ENCODE results near the gene GNA14. TPM values are rescaled to one million over a fixed set of nuclear protein-coding genes. Genes with fewer than 3 reads are reported as not detected.

The GNA14 gene
- total RNA-seq, 6 experiments from 2014 or later, result 2.3 to 4.2 (median 3.8) TPM

GRCh38 chr9:77599492-77599891 is 48.6 kb downstream of the GNA14 start:
- no peaks in the 10 kb centered on the region for H3K9me3 ChIP-seq
- H3K27ac ChIP-seq, result no peak overlapping the region

GRCh38 chr9:77598991-77599390 is 49.1 kb downstream of the GNA14 start:
- Histone ChIP-seq H3K4me3 (no peak overlapping the region), H3K27me3 (no peaks in the 10 kb centered on the region), H3K4me1 (no peaks in the 10 kb centered on the region), H3K36me3 (no peaks in the 10 kb centered on the region), H3K27ac (no peak overlapping the region), H3K9me3 (no peaks in the 10 kb centered on the region)
- no peak for TF ChIP-seq POLR2A (IDR thresholded peaks at IDR 0.05)
- TF ChIP-seq CTCF (IDR thresholded peaks at IDR 0.05), result no peak
- intact Hi-C loops (cut with DNase I), result no loop called here
- DNase-seq, result no peak
- 49% methylated on average over 3 of the region's 3 CpGs for WGBS (ENCODE audit: insufficient coverage, low coverage, low lambda C conversion rate, missing lambda C conversion rate)
- no peak for ATAC-seq

More at GRCh38 chr9:77599492-77599891, 48.6 kb downstream of the GNA14 start:
- H3K27me3 ChIP-seq, result no peaks in the 10 kb centered on the region
- WGBS (ENCODE audit: insufficient coverage, low coverage, low lambda C conversion rate, missing lambda C conversion rate), result 87% methylated on average over 8 of the region's 8 CpGs
- no peak for ATAC-seq
- H3K4me3 ChIP-seq, result no peak overlapping the region
- no peak for DNase-seq
- H3K4me1 ChIP-seq, result no peaks in the 10 kb centered on the region
- TF ChIP-seq CTCF (IDR thresholded peaks at IDR 0.05) (no peak), POLR2A (IDR thresholded peaks at IDR 0.05) (no peak)
- H3K36me3 ChIP-seq, result no peaks in the 10 kb centered on the region
- intact Hi-C loops (cut with DNase I), result no loop called here

DNA sequence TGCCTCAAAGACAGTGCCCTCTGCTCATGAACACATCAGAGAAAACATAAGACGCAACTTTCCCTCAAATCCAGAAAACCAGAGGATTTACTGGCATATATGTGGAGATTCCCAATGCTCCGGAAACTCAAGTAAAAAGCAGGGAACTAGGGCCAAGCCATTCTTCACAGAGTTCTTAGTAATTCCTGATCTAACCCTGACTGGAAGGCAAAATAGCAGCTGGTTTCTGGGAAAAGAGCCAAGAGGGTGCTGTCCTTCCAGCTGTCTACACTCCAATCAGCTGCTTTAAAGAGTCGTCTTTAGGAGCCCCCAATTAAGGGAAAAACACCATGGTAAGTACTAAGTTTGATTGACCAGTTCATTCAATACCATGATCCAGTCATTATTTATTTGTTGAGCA is 49.6 kb downstream of the GNA14 start:
- no peaks in the 10 kb centered on the region for H3K9me3 ChIP-seq
- TF ChIP-seq CTCF (IDR thresholded peaks at IDR 0.05) (no peak), POLR2A (IDR thresholded peaks at IDR 0.05) (no peak)
- WGBS (ENCODE audit: insufficient coverage, low coverage, low lambda C conversion rate, missing lambda C conversion rate), result 44% methylated on average over 3 of the region's 3 CpGs
- no peaks in the 10 kb centered on the region for H3K36me3 ChIP-seq
- H3K27me3 ChIP-seq, result no peaks in the 10 kb centered on the region
- no peak overlapping the region for H3K4me3 ChIP-seq
- no peak overlapping the region for H3K27ac ChIP-seq
- peak; percentile 50 to 63 (median 61) for ATAC-seq
- H3K4me1 ChIP-seq, result no peaks in the 10 kb centered on the region
- intact Hi-C loops (cut with DNase I), result no loop called here
- DNase-seq, result no peak

- no peak overlapping the region for H3K4me3 ChIP-seq
- intact Hi-C loops (cut with DNase I), result no loop called here
- H3K9me3 ChIP-seq, result no peaks in the 10 kb centered on the region
- no peak for TF ChIP-seq POLR2A (IDR thresholded peaks at IDR 0.05)
- no peak for TF ChIP-seq CTCF (IDR thresholded peaks at IDR 0.05)
- DNase-seq (no peak), ATAC-seq (no peak)
- no peaks in the 10 kb centered on the region for H3K36me3 ChIP-seq
- no peaks in the 10 kb centered on the region for H3K27me3 ChIP-seq
- WGBS (ENCODE audit: insufficient coverage, low coverage, low lambda C conversion rate, missing lambda C conversion rate), result 56% methylated on average over 3 of the region's 3 CpGs
- H3K4me1 ChIP-seq, result no peaks in the 10 kb centered on the region
- H3K27ac ChIP-seq, result no peak overlapping the region
These were observed 51.1 kb downstream of the GNA14 start for GRCh38 chr9:77597057-77597456.

Data from right lobe of liver (tissue), 6 donors.